K562 (cell line): ENCODE measurements around the gene CMIP. TPM values are rescaled to one million over a fixed set of nuclear protein-coding genes. Genes with fewer than 3 reads are reported as not detected.

Experiments used
- CXXC5 ChIP-seq: fragments of 250-450 bp; sonication (Bioruptor Pico); IDR thresholded peaks from 2 replicates; pipeline ENCODE4 v1.8.0; 2022; ENCODE audit warnings: inconsistent platforms, mild to moderate bottlenecking, moderate library complexity
- SAP30 ChIP-seq: fragments of 200-600 bp; sonication (generic); IDR thresholded peaks from 2 replicates; pipeline ENCODE4 v1.6.1; 2012; ENCODE audit warnings: borderline replicate concordance, low read depth, mild to moderate bottlenecking, moderate library complexity, low read length, control low read depth, inconsistent platforms; ENCODE audit not compliant: insufficient read depth, poor library complexity, severe bottlenecking
- THRA ChIP-seq: fragments of 450-650 bp; IDR thresholded peaks from 2 replicates; pipeline ENCODE4 v1.6.1; 2017; ENCODE audit warnings: mild to moderate bottlenecking, moderate library complexity
- ZBTB7A ChIP-seq: IDR thresholded peaks from 2 replicates; pipeline ENCODE4 v1.6.1; 2011; ENCODE audit warnings: low read depth, mild to moderate bottlenecking, low read length, moderate library complexity, borderline replicate concordance; ENCODE audit not compliant: control insufficient read depth
- ZFPM2 ChIP-seq: fragments of 250-450 bp; sonication (Bioruptor Pico); IDR thresholded peaks from 2 replicates; pipeline ENCODE4 v1.5.1; 2022; ENCODE audit warnings: mild to moderate bottlenecking
- polyA plus RNA-seq, 8 experiments: library from polyadenylated mRNA; depleted of rRNA in 4 of 8; stranded (reverse) in 5 of 8; unstranded in 3 of 8; fragments of >200 nt; fragmentation: Nextera tagmentation in 2 of 8; fragmentation: Illumina TruSeq in 1 of 8; extraction: Ambion mirVana in 2 of 8; extraction: Trizol in 1 of 8; gene quantifications; 2 replicates each; pipeline versions ENCODE4 v1.2.1 to v1.2.3, GENCODE V29; 2011 to 2014; ENCODE audit warnings: inconsistent platforms in 1 of 8, missing spikeins in 1 of 8
- total RNA-seq, 7 experiments: library from RNA; depleted of rRNA in 6 of 7; stranded (reverse); fragments of >200 nt in 6 of 7; fragmentation: Illumina TruSeq in 2 of 7; extraction: Trizol in 2 of 7; gene quantifications; 2 replicates each; pipeline versions ENCODE4 v1.2.1 to v1.2.3, GENCODE V29; 2011 to 2021; ENCODE audit warnings: low replicate concordance in 1 of 7

Gene CMIP
- total and polyA plus RNA-seq, 9 of the 15 experiments (the other 6 are each of a cell fraction or from before 2014, with no cell fraction given) = 0.94 to 82.5 (median 10.3) TPM

- TF ChIP-seq ZBTB7A (peak; percentile 84), ZFPM2 (CRISPR knock-in tag) (no peak), SAP30 (peak; percentile 73), THRA (no peak), CXXC5 (CRISPR knock-in tag) (0 out of 2 replicates have a peak, but pooled peaks have one; percentile 25)
These were observed 744 bp downstream of the CMIP start (continued) for GRCh38 chr16:81445143-81445961.
